Activated CD4-positive, CD25-positive, alpha-beta regulatory T cell treated with anti-CD3 and anti-CD28 coated beads, Interleukin-2, amount 50 U/mL, for 72 hours (primary cell): ENCODE results near the gene ATP11A.

Experiments
- DNase-seq: peaks from one replicate; pipeline ENCODE4 v3.0.0; 2021

Gene ATP11A

GRCh38 chr13:112885782-112886268, 196.0 kb downstream of the ATP11A start:
- no peak for DNase-seq

GRCh38 chr13:112887151-112887550, 197.3 kb downstream of the ATP11A start:
- no peak for DNase-seq

GRCh38 chr13:112887557-112887991, 197.7 kb downstream of the ATP11A start:
- DNase-seq = no peak

- no peak for DNase-seq
Observed at GRCh38 chr13:112888238-112889111, 198.6 kb downstream of the ATP11A start.

GRCh38 chr13:112889351-112890290, 199.8 kb downstream of the ATP11A start:
- no peak for DNase-seq

GRCh38 chr13:112890316-112891145, 200.7 kb downstream of the ATP11A start:
- DNase-seq = no peak

GRCh38 chr13:112891477-112892401, 201.9 kb downstream of the ATP11A start:
- DNase-seq = no peak

GRCh38 chr13:112892426-112893206, 202.8 kb downstream of the ATP11A start:
- DNase-seq = no peak

- no peak for DNase-seq
Observed at GRCh38 chr13:112893207-112893569, 203.3 kb downstream of the ATP11A start.

- DNase-seq = no peak
Observed at GRCh38 chr13:112893570-112894422, 204.0 kb downstream of the ATP11A start.

- no peak for DNase-seq
Observed at GRCh38 chr13:112894423-112894672, 204.5 kb downstream of the ATP11A start.

GRCh38 chr13:112894673-112895481, 205.0 kb downstream of the ATP11A start:
- no peak for DNase-seq

GRCh38 chr13:112895521-112896465, 206.0 kb downstream of the ATP11A start:
- DNase-seq = no peak

- DNase-seq = no peak
Observed at GRCh38 chr13:112896736-112897602, 207.1 kb downstream of the ATP11A start.

GRCh38 chr13:112897603-112897955, 207.7 kb downstream of the ATP11A start:
- DNase-seq = no peak

- DNase-seq = no peak
Observed at GRCh38 chr13:112897956-112898620, 208.2 kb downstream of the ATP11A start.
